Neural progenitor cell (in vitro differentiated cells): ENCODE measurements around the gene C1orf56. TPM values are rescaled to one million over a fixed set of nuclear protein-coding genes. Genes with fewer than 3 reads are reported as not detected.

Experiments used
- DNase-seq: peaks from one replicate; pipeline ENCODE4 v3.0.0-alpha.2; 2016; ENCODE audit warnings: low spot score
- H2AFZ ChIP-seq: fragments of 200-600 bp; sonication (generic); replicated peaks from 2 replicates; pipeline ENCODE4 v1.6.1; 2016; ENCODE audit warnings: antibody characterized with exemption
- H3F3A ChIP-seq: fragments of 200-600 bp; sonication (generic); 2 replicates; pipeline ENCODE4 v1.6.1; 2016; ENCODE audit warnings: antibody characterized with exemption, low read depth
- H3K27ac ChIP-seq: fragments of 200-600 bp; sonication (generic); 2 replicates; pipeline ENCODE4 v1.5.1; 2016; ENCODE audit warnings: mild to moderate bottlenecking
- H3K27me3 ChIP-seq: fragments of 200-600 bp; sonication (generic); 2 replicates; pipeline ENCODE4 v1.6.1; 2016; ENCODE audit warnings: mild to moderate bottlenecking, moderate library complexity
- H3K36me3 ChIP-seq: fragments of 200-600 bp; sonication (generic); 2 replicates; pipeline ENCODE4 v1.5.1; 2016
- H3K4me1 ChIP-seq: fragments of 200-600 bp; sonication (generic); 2 replicates; pipeline ENCODE4 v1.6.1; 2016; ENCODE audit warnings: mixed run types
- H3K4me2 ChIP-seq: fragments of 200-600 bp; sonication (generic); 2 replicates; pipeline ENCODE4 v1.6.1; 2016
- H3K4me3 ChIP-seq: fragments of 200-600 bp; sonication (generic); 2 replicates; pipeline ENCODE4 v1.5.1; 2016
- H3K79me2 ChIP-seq: fragments of 200-600 bp; sonication (generic); 2 replicates; pipeline ENCODE4 v1.6.1; 2016; ENCODE audit warnings: low read depth
- H3K9ac ChIP-seq: fragments of 200-600 bp; sonication (generic); 2 replicates; pipeline ENCODE4 v1.6.1; 2016
- H3K9me3 ChIP-seq: fragments of 200-600 bp; sonication (generic); 2 replicates; pipeline ENCODE4 v1.5.1; 2016; ENCODE audit warnings: low read depth
- H4K20me1 ChIP-seq: fragments of 200-600 bp; sonication (generic); 2 replicates; pipeline ENCODE4 v1.6.1; 2016; ENCODE audit warnings: low read depth
- H3K27ac Mint-ChIP-seq: 3 replicates; pipeline ENCODE4 v1.8.0; 2021; ENCODE audit warnings: mixed read lengths
- H3K27me3 Mint-ChIP-seq: 2 replicates; pipeline ENCODE4 v1.8.0; 2022; ENCODE audit warnings: low read depth, mild to moderate bottlenecking, inconsistent platforms, moderate library complexity, mixed read lengths; ENCODE audit not compliant: insufficient read depth
- H3K36me3 Mint-ChIP-seq: 3 replicates; pipeline ENCODE4 v1.8.0; 2021; ENCODE audit warnings: mixed read lengths
- H3K4me1 Mint-ChIP-seq: 3 replicates; pipeline ENCODE4 v1.8.0; 2021; ENCODE audit warnings: mixed read lengths
- H3K4me3 Mint-ChIP-seq: 3 replicates; pipeline ENCODE4 v1.8.0; 2021; ENCODE audit warnings: mild to moderate bottlenecking, moderate library complexity, mixed read lengths
- H3K9me3 Mint-ChIP-seq: 3 replicates; pipeline ENCODE4 v1.8.0; 2020; ENCODE audit warnings: mixed read lengths
- CTCF ChIP-seq: fragments of 200-600 bp; sonication (generic); IDR thresholded peaks from 2 replicates; pipeline ENCODE4 v1.5.1; 2017; ENCODE audit warnings: antibody characterized with exemption, mild to moderate bottlenecking
- EZH2 ChIP-seq: fragments of 200-600 bp; sonication (generic); IDR thresholded peaks from 2 replicates; pipeline ENCODE4 v1.6.1; 2017; ENCODE audit warnings: antibody characterized with exemption, mild to moderate bottlenecking, moderate library complexity
- EZH2phosphoT487 ChIP-seq: fragments of 200-600 bp; sonication (generic); IDR thresholded peaks from 2 replicates; pipeline ENCODE4 v1.6.1; 2017; ENCODE audit warnings: antibody characterized with exemption
- total RNA-seq: library from RNA; depleted of rRNA; stranded (reverse); fragments of >200 nt; gene quantifications from 2 replicates; pipeline ENCODE4 v1.2.3, GENCODE V29; 2015; ENCODE audit warnings: low replicate concordance

Gene C1orf56
- total RNA-seq, 1 donor from 2014 or later = 2.9 TPM

- no peaks in the 10 kb centered on the region for H3K9me3 ChIP-seq
- H3K4me1 Mint-ChIP-seq = peaks cover 52% of the 10 kb centered on the region
- H3K9ac ChIP-seq = peak overlapping the region; percentile 35
- peak overlapping the region; percentile 97 for H3K4me3 Mint-ChIP-seq
- H3K27ac Mint-ChIP-seq = peak overlapping the region; percentile 100
- DNase-seq = no peak
- peaks cover 21% of the 10 kb centered on the region for H3K4me1 ChIP-seq
- peaks cover 5% of the 10 kb centered on the region for H3K27me3 Mint-ChIP-seq
- H3K36me3 ChIP-seq = no peaks in the 10 kb centered on the region
- H3K9me3 Mint-ChIP-seq = no peaks in the 10 kb centered on the region
- H3F3A ChIP-seq = peaks cover 25% of the 10 kb centered on the region
- TF ChIP-seq CTCF = no peak
- no peak for TF ChIP-seq EZH2
- no peak for TF ChIP-seq EZH2phosphoT487
- peak overlapping the region; percentile 93 for H2AFZ ChIP-seq
- H3K4me2 ChIP-seq = peak overlapping the region; percentile 92
- no peaks in the 10 kb centered on the region for H4K20me1 ChIP-seq
- peaks cover 12% of the 10 kb centered on the region for H3K36me3 Mint-ChIP-seq
- H3K27ac ChIP-seq = no peak overlapping the region
- no peaks in the 10 kb centered on the region for H3K27me3 ChIP-seq
- peak overlapping the region; percentile 49 for H3K4me3 ChIP-seq
- peaks cover 11% of the 10 kb centered on the region for H3K79me2 ChIP-seq
Observed at GRCh38 chr1:151005729-151006319, 41.7 kb upstream of the C1orf56 start.

GRCh38 chr1:151006327-151007052 lies 41.1 kb upstream of the C1orf56 start, which contains the start of gene MINDY1:
TSS of gene MINDY1 (minus strand) at chr1:151006902. CDS start at chr1:151002617, 4,285 bp downstream.
- Mint-ChIP-seq H3K4me3 (peak within 1 kb of the TSS; percentile 97), H3K4me1 (peaks cover 52% of the 10 kb centered on the region), H3K27me3 (peaks cover 5% of the 10 kb centered on the region), H3K9me3 (no peaks in the 10 kb centered on the region), H3K36me3 (peaks cover 9% of the 10 kb centered on the region), H3K27ac (peak within 1 kb of the TSS; percentile 100)
- Histone ChIP-seq H2AFZ (peak within 1 kb of the TSS; percentile 93), H3K4me2 (peak within 1 kb of the TSS; percentile 92), H3K27me3 (no peaks in the 10 kb centered on the region), H3K27ac (peak within 1 kb of the TSS; percentile 59), H3K9ac (peak within 1 kb of the TSS; percentile 35), H3K4me3 (peak within 1 kb of the TSS; percentile 76), H3K9me3 (no peaks in the 10 kb centered on the region), H3K4me1 (peaks cover 21% of the 10 kb centered on the region), H3K79me2 (peaks cover 11% of the 10 kb centered on the region), H3K36me3 (no peaks in the 10 kb centered on the region), H4K20me1 (no peaks in the 10 kb centered on the region), H3F3A (peaks cover 25% of the 10 kb centered on the region)
- TF ChIP-seq EZH2phosphoT487 (no peak), CTCF (peak; percentile 52)
- DNase-seq = peak; percentile 90

GRCh38 chr1:151007853-151008243 lies 39.7 kb upstream of the C1orf56 start:
- peaks cover 11% of the 10 kb centered on the region for H3K79me2 ChIP-seq
- Mint-ChIP-seq H3K27me3 (peaks cover 3% of the 10 kb centered on the region), H3K27ac (peak overlapping the region; percentile 100), H3K36me3 (peaks cover 3% of the 10 kb centered on the region), H3K9me3 (no peaks in the 10 kb centered on the region), H3K4me3 (peak overlapping the region; percentile 97), H3K4me1 (peaks cover 49% of the 10 kb centered on the region)
- H2AFZ ChIP-seq = peak overlapping the region; percentile 93
- no peak overlapping the region for H3K27ac ChIP-seq
- H3K27me3 ChIP-seq = no peaks in the 10 kb centered on the region
- no peak overlapping the region for H3K9ac ChIP-seq
- DNase-seq = no peak
- no peaks in the 10 kb centered on the region for H4K20me1 ChIP-seq
- no peaks in the 10 kb centered on the region for H3K9me3 ChIP-seq
- H3K4me1 ChIP-seq = peaks cover 21% of the 10 kb centered on the region
- no peak for TF ChIP-seq CTCF
- no peak for TF ChIP-seq EZH2
- TF ChIP-seq EZH2phosphoT487 = no peak
- peaks cover 25% of the 10 kb centered on the region for H3F3A ChIP-seq
- peak overlapping the region; percentile 76 for H3K4me3 ChIP-seq
- H3K4me2 ChIP-seq = peak overlapping the region; percentile 64
- H3K36me3 ChIP-seq = no peaks in the 10 kb centered on the region
